EH (cell line): ENCODE results near the gene ZNF695.
"Not testable (repeated sequence)": the region's sequence is repeated elsewhere in the genome, so short reads cannot be mapped to it uniquely, and the experiment has no call there.

Experiments
- DNase-seq: peaks from one replicate; pipeline ENCODE4 v3.0.0-alpha.2; 2015; ENCODE audit warnings: low read depth

ZNF695 gene

GRCh38 chr1:247007511-247008405, at the start of gene ZNF695:
TSS of gene ZNF695 (minus strand) at chr1:247008057. CDS start at chr1:247007908, 149 bp downstream.
- DNase-seq = peak; percentile 95

DNA sequence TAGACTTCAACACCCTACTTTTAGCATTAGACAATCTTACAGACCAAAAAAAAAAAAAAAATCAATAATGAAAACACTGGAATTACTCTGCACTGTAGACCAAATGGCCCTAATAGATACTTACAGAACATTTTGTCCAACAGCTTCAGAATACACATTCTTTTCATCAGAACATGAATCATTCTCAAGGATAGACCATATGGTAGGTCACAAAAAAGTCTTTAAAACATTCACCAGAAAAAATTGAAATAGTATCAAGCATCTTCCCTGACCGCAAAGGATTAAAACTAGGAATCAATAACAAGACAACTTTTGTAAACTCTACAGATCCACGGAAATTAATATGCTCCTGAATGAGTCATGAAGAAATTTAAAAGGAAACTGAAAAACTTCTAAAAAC, 48.2 kb upstream of the ZNF695 start:
- no peak for DNase-seq

GRCh38 chr1:247054992-247055415, 47.1 kb upstream of the ZNF695 start:
- peak; percentile 26 for DNase-seq

- DNase-seq = no peak
These were observed 39.8 kb upstream of the ZNF695 start for GRCh38 chr1:247047702-247048101.

- no peak for DNase-seq
These were observed 39.4 kb upstream of the ZNF695 start for GRCh38 chr1:247047260-247047659.

DNA sequence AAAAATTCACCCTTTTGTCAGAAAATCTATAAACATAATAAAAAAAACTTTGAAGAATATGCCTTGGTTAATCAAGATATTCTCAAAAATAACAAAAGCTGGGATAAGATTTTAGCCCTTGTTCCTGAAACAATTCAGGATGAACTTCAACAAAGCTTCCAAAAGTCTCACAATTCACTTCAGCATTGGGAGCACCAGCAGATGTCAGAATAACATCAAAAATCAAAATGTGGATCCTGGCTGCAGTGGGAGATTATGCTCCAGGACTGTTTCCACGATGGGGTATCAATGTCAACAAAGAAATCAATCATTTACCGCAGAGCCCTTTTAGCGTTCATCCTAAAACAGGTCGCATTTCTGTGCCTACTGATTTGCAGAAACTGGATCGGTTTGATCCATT, 35.5 kb upstream of the ZNF695 start:
- DNase-seq = no peak

DNA sequence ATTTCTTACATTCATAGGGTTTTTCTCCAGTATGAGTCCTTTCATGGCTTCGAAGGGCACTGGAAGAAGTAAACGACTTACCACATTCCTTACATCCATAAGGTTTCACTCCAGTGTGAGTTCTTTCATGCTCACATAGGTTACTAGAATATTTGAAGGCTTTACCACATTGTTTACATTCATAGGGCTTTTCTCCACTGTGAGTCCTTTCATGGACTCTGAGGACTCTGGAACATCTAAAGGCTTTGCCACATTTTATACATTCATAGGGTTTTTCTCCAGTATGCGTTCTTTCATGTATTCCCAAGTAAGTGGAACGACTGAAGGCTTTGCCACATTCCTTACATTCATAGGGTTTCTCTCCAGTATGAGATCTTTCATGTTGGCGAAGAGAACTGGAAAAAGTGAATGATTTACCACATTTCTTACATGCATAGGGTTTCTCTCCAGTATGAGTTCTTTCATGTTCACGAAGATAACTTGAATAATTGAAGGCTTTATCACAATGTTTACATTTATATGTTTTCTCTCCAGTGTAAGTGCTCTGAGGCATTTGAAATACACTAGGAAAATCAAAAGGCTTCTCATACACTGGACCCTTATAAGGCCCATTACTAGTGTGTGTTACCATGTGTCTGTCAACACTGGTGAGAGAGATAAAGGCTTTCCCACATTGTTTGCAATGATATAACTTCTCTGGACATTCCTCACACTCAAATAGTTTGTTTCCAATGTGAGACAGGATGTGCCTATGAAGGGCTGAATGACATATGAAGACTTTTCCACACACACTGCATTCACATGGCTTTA, 29.9 kb upstream of the ZNF695 start:
- no peak for DNase-seq

DNA sequence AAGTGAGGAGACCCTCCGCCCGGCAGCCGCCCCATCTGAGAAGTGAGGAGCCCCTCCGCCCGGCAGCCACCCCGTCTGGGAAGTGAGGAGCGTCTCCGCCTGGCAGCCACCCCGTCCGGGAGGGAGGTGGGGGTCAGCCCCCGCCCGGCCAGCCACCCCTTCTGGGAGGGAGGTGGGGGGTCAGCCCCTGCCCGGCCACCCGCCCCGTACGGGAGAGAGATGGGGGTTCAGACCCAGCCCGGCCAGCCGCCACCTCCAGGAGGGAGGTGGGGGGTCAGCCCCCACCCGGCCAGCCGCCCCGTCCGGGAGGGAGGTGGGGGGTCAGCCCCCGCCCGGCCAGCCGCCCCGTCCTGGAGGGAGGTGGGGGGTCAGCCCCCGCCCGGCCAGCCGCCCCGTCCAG, 24.4 kb upstream of the ZNF695 start:
- DNase-seq = not testable (repeated sequence)

DNA sequence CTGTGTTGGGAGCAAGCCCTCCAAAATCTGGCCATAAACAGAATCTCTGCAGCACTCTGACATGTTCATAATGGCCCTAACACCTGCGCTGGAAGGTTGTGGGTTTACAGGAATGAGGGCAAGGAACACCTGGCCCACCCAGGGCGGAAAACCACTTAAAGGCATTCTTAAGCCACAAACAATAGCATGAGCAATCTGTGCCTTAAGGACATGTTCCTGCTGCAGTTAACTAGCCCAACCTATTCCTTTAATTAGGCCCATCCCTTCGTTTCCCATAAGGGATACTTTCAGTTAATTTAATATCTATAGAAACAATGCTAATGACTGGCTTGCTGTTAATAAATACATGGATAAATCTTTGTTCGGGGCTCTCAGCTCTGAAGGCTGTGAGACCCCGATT, 16.8 kb upstream of the ZNF695 start:
- not testable (repeated sequence) for DNase-seq

DNA sequence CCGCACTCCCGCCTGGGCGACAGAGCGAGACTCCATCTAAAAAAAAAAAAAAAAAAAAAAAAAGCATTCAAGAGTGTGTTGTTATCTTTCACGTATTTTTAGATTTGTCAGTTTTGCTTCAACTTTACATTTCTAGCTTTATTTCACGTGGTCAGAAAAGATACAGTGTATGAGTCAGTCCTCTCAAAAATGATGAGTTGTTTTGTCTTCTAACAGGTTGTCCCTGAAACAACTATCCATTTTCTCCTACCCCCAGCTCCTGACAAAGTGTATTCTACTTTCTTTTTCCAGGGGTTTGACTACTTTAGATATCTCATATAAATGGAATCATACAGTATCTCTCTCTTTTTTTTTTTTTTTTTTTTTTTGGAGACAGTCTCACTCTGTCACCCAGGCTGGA, 5.5 kb upstream of the ZNF695 start:
- no peak for DNase-seq

- no peak for DNase-seq
These were observed 546 bp upstream of the ZNF695 start for GRCh38 chr1:247008406-247008799.

DNA sequence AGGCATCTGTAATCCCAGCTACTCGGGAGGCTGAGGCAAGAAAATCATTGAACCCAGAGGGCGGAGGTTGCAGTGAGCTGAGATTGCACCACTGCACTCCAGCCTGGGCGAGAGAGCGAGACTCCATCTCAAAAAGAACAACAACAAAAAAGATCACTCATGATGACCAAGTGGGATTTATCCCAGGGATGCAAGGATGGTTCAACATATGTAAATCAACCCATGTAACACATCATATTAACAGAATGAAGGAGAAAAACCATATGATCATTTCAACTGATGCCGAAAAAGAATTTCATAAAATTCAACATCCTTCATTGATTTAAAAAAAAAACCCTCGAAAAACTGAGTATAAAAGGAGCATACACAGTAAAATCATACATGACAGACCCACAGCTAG, 3.8 kb downstream of the ZNF695 start:
- DNase-seq = not testable (repeated sequence)

- no peak for DNase-seq
These were observed 18.0 kb downstream of the ZNF695 start for GRCh38 chr1:246989901-246990300.

GRCh38 chr1:246988316-246988715, 19.5 kb downstream of the ZNF695 start:
- no peak for DNase-seq

- DNase-seq = no peak
These were observed 20.7 kb downstream of the ZNF695 start for GRCh38 chr1:246987083-246987690.

DNA sequence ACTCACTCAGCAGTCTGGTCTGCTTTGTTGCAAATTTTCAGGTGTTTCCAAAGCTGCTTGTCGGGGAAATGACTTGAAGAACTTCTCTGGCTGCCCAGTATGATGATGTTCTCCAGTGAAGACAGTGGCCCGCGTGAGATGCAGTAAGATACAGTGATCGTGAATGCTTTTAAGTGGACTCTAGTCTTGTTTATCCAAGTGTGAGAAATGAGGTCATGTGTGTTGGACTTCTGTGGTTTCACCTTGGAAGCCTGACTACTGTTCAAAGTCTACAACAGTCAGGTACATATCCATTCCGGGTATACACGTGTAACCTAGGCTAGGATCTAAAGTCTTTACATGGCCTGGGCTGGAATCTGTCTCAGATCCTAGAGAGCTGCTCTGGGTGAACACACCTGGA, 29.1 kb downstream of the ZNF695 start:
- DNase-seq = no peak

GRCh38 chr1:246978281-246978680, 29.6 kb downstream of the ZNF695 start:
- DNase-seq = no peak

DNA sequence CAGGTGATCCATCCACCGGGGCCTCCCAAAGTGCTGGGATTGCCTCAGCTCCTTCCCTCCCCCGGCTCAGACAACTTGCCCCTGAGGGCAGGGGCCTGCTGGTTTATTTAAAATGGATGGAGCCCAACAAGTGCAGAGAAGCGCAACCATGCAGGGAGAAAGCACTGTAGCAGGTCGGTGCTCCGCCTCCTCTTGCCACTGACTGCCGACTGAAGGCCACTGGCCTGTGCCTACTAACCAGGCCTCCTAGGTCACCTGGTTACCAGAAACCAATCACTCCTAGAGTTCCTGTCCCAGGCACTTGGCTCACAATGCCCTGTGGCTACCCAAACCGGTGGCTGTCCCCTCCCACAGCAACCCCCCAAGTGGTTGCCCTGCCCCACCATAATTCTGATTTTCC, 35.9 kb downstream of the ZNF695 start:
- no peak for DNase-seq

- peak; percentile 33 for DNase-seq
These were observed 36.7 kb downstream of the ZNF695 start for GRCh38 chr1:246971090-246971721.

DNA sequence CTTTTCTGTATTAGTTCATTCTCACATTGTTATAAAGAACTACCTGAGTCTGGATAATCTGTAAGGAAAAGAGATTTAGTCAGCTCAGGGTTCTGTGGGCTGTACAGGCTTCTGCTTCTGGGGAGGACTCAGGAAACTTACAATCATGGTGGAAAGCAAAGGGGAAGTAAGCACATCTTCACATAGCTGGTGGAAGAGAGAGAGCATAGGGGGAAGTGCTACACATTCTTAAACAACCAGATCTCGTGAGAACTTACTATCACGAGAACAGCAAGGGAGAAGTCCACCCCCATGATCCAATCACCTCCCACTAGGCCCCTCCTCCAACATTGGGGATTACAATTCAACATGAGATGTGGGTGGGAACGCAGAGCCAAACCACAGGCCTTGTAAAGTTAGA, 38.2 kb downstream of the ZNF695 start:
- DNase-seq = no peak

DNA sequence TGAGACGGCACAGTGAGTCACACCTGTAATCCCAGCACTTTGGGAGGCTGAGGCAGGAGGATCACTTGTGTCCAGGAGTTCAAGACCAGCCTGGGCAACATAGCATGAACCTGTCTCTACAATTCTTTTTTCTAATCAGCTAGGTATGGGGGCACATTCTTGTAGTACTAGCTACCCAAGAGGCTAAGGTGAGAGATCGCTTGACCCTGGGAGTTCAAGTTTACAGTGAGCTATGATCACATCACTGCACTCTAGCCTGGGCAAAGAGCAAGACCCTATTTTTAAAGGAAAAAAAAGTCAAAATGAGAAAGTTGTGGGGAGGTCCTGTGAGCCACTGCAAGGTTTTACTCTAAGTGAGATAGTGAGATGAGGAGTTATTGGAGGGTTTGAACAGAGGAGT, 41.4 kb downstream of the ZNF695 start:
- DNase-seq = no peak
